Neural progenitor cell (in vitro differentiated cells): Measurements from ENCODE around the gene DIRAS1. TPM values are rescaled to one million over a fixed set of nuclear protein-coding genes. Genes with fewer than 3 reads are reported as not detected.

Experiments used
- DNase-seq: peaks from one replicate; pipeline ENCODE4 v3.0.0-alpha.2; 2016; ENCODE audit warnings: low spot score
- H2AFZ ChIP-seq: fragments of 200-600 bp; sonication (generic); replicated peaks from 2 replicates; pipeline ENCODE4 v1.6.1; 2016; ENCODE audit warnings: antibody characterized with exemption
- H3F3A ChIP-seq: fragments of 200-600 bp; sonication (generic); 2 replicates; pipeline ENCODE4 v1.6.1; 2016; ENCODE audit warnings: antibody characterized with exemption, low read depth
- H3K27ac ChIP-seq: fragments of 200-600 bp; sonication (generic); 2 replicates; pipeline ENCODE4 v1.5.1; 2016; ENCODE audit warnings: mild to moderate bottlenecking
- H3K27me3 ChIP-seq: fragments of 200-600 bp; sonication (generic); 2 replicates; pipeline ENCODE4 v1.6.1; 2016; ENCODE audit warnings: mild to moderate bottlenecking, moderate library complexity
- H3K36me3 ChIP-seq: fragments of 200-600 bp; sonication (generic); 2 replicates; pipeline ENCODE4 v1.5.1; 2016
- H3K4me1 ChIP-seq: fragments of 200-600 bp; sonication (generic); 2 replicates; pipeline ENCODE4 v1.6.1; 2016; ENCODE audit warnings: mixed run types
- H3K4me2 ChIP-seq: fragments of 200-600 bp; sonication (generic); 2 replicates; pipeline ENCODE4 v1.6.1; 2016
- H3K4me3 ChIP-seq: fragments of 200-600 bp; sonication (generic); 2 replicates; pipeline ENCODE4 v1.5.1; 2016
- H3K79me2 ChIP-seq: fragments of 200-600 bp; sonication (generic); 2 replicates; pipeline ENCODE4 v1.6.1; 2016; ENCODE audit warnings: low read depth
- H3K9ac ChIP-seq: fragments of 200-600 bp; sonication (generic); 2 replicates; pipeline ENCODE4 v1.6.1; 2016
- H3K9me3 ChIP-seq: fragments of 200-600 bp; sonication (generic); 2 replicates; pipeline ENCODE4 v1.5.1; 2016; ENCODE audit warnings: low read depth
- H4K20me1 ChIP-seq: fragments of 200-600 bp; sonication (generic); 2 replicates; pipeline ENCODE4 v1.6.1; 2016; ENCODE audit warnings: low read depth
- H3K27ac Mint-ChIP-seq: 3 replicates; pipeline ENCODE4 v1.8.0; 2021; ENCODE audit warnings: mixed read lengths
- H3K27me3 Mint-ChIP-seq: 2 replicates; pipeline ENCODE4 v1.8.0; 2022; ENCODE audit warnings: low read depth, mild to moderate bottlenecking, inconsistent platforms, moderate library complexity, mixed read lengths; ENCODE audit not compliant: insufficient read depth
- H3K36me3 Mint-ChIP-seq: 3 replicates; pipeline ENCODE4 v1.8.0; 2021; ENCODE audit warnings: mixed read lengths
- H3K4me1 Mint-ChIP-seq: 3 replicates; pipeline ENCODE4 v1.8.0; 2021; ENCODE audit warnings: mixed read lengths
- H3K4me3 Mint-ChIP-seq: 3 replicates; pipeline ENCODE4 v1.8.0; 2021; ENCODE audit warnings: mild to moderate bottlenecking, moderate library complexity, mixed read lengths
- H3K9me3 Mint-ChIP-seq: 3 replicates; pipeline ENCODE4 v1.8.0; 2020; ENCODE audit warnings: mixed read lengths
- EZH2 ChIP-seq: fragments of 200-600 bp; sonication (generic); IDR thresholded peaks from 2 replicates; pipeline ENCODE4 v1.6.1; 2017; ENCODE audit warnings: antibody characterized with exemption, mild to moderate bottlenecking, moderate library complexity
- EZH2phosphoT487 ChIP-seq: fragments of 200-600 bp; sonication (generic); IDR thresholded peaks from 2 replicates; pipeline ENCODE4 v1.6.1; 2017; ENCODE audit warnings: antibody characterized with exemption
- total RNA-seq: library from RNA; depleted of rRNA; stranded (reverse); fragments of >200 nt; gene quantifications from 2 replicates; pipeline ENCODE4 v1.2.3, GENCODE V29; 2015; ENCODE audit warnings: low replicate concordance
- TF ChIP-seq, protein P1 (sequence below): fragments of 200-600 bp; sonication (generic); IDR thresholded peaks from 2 replicates; pipeline ENCODE4 v1.5.1; 2017; ENCODE audit warnings: antibody characterized with exemption, mild to moderate bottlenecking

The DIRAS1 gene
- total RNA-seq, 1 donor from 2014 or later = 2.7 TPM

DNA sequence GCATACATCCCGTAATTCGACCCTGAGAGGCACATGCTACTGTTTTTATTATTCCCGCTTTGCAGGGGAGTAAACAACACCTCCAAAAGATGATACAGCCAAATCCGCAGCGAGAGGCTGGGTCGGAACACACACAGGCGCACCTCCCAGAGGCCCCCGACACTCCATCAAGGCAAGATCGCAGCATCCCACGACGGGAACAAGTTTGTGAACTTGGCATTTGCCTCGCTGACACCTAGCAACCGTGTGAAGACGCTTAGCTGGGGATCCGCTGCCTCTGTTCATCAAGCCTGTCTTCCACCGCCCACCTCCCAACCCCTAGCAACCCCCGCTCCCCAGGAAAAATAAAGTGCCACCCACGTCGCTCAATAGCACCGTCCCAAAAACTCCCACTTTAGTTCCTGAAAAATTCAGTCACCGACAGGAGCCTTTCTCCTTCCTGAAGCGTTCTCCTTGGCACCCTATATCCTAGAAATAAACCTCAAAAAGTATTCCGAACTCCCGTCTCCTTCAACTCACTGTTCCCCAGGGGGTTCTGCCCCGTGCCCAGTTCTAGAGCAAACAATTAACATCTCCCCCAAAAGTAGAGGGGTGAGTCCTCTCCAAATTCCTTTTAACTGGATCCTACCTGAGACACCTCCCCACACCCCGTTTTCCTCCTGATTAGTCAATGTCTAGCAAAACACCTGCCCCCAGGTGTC is 20.4 kb downstream of the DIRAS1 start:
- no peaks in the 10 kb centered on the region for H3K36me3 ChIP-seq
- no peak overlapping the region for H2AFZ ChIP-seq
- H3K4me2 ChIP-seq = peak overlapping the region; percentile 27
- H3K27me3 ChIP-seq = peaks cover 22% of the 10 kb centered on the region
- no peak overlapping the region for H3K27ac ChIP-seq
- peaks cover 13% of the 10 kb centered on the region for H3F3A ChIP-seq
- TF ChIP-seq EZH2 = no peak
- H3K27ac Mint-ChIP-seq = no peak overlapping the region
- no peaks in the 10 kb centered on the region for H3K79me2 ChIP-seq
- peaks cover 4% of the 10 kb centered on the region for H3K4me1 ChIP-seq
- H3K4me3 Mint-ChIP-seq = peak overlapping the region; percentile 92
- peaks cover 32% of the 10 kb centered on the region for H3K27me3 Mint-ChIP-seq
- no peaks in the 10 kb centered on the region for H3K9me3 ChIP-seq
- no peaks in the 10 kb centered on the region for H3K36me3 Mint-ChIP-seq
- peaks cover 17% of the 10 kb centered on the region for H3K4me1 Mint-ChIP-seq
- no peak overlapping the region for H3K9ac ChIP-seq
- peaks cover 14% of the 10 kb centered on the region for H4K20me1 ChIP-seq
- DNase-seq = no peak
- H3K4me3 ChIP-seq = peak overlapping the region; percentile 99
- no peaks in the 10 kb centered on the region for H3K9me3 Mint-ChIP-seq

DNA sequence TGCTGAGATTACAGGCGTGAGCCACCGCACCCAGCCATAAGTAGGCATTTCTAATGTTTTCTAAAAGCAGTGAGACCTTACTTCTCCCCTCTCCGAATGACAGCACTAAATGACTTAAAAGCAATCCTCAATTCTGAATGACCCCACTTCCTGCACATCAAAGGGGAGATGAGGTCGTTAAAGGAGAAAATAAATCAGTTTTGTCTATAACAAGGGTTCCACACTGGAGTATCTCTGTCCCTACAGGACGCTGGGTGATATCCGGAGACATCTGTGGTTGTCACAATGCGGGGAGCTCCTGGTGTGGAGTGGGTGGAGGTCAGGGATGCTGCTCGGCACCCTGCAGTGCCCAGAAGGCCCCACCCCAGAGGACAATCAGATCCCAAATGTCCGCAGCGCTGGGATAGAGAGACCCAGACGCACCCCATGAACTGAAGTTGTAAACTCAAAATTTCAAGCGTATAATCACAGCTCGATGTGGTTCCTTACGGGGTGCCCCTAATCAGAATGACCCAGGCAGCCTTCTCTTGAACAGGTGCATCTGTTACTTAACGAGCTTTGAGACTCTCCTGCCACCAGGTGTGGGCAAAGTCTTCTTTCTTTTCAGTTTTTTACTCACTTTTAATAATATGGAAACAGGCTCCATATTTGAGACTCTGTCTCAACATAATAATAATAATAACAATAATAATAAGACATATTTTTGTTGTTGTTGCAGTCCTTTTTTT is 21.6 kb downstream of the DIRAS1 start:
- Histone ChIP-seq H3K79me2 (no peaks in the 10 kb centered on the region), H2AFZ (no peak overlapping the region), H3K4me2 (no peak overlapping the region), H3K9me3 (no peaks in the 10 kb centered on the region), H3F3A (peaks cover 13% of the 10 kb centered on the region), H3K4me3 (no peak overlapping the region), H4K20me1 (peaks cover 14% of the 10 kb centered on the region), H3K27ac (no peak overlapping the region), H3K36me3 (no peaks in the 10 kb centered on the region), H3K4me1 (peaks cover 4% of the 10 kb centered on the region), H3K27me3 (peaks cover 22% of the 10 kb centered on the region), H3K9ac (no peak overlapping the region)
- H3K9me3 Mint-ChIP-seq = no peaks in the 10 kb centered on the region
- TF ChIP-seq EZH2 = no peak
- TF ChIP-seq EZH2phosphoT487 = no peak
- TF ChIP-seq, protein P1, sequence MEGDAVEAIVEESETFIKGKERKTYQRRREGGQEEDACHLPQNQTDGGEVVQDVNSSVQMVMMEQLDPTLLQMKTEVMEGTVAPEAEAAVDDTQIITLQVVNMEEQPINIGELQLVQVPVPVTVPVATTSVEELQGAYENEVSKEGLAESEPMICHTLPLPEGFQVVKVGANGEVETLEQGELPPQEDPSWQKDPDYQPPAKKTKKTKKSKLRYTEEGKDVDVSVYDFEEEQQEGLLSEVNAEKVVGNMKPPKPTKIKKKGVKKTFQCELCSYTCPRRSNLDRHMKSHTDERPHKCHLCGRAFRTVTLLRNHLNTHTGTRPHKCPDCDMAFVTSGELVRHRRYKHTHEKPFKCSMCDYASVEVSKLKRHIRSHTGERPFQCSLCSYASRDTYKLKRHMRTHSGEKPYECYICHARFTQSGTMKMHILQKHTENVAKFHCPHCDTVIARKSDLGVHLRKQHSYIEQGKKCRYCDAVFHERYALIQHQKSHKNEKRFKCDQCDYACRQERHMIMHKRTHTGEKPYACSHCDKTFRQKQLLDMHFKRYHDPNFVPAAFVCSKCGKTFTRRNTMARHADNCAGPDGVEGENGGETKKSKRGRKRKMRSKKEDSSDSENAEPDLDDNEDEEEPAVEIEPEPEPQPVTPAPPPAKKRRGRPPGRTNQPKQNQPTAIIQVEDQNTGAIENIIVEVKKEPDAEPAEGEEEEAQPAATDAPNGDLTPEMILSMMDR = no peak
- no peak overlapping the region for H3K27ac Mint-ChIP-seq
- DNase-seq = no peak
- H3K4me1 Mint-ChIP-seq = peaks cover 17% of the 10 kb centered on the region
- peaks cover 33% of the 10 kb centered on the region for H3K27me3 Mint-ChIP-seq
- no peaks in the 10 kb centered on the region for H3K36me3 Mint-ChIP-seq
- H3K4me3 Mint-ChIP-seq = no peak overlapping the region

DNA sequence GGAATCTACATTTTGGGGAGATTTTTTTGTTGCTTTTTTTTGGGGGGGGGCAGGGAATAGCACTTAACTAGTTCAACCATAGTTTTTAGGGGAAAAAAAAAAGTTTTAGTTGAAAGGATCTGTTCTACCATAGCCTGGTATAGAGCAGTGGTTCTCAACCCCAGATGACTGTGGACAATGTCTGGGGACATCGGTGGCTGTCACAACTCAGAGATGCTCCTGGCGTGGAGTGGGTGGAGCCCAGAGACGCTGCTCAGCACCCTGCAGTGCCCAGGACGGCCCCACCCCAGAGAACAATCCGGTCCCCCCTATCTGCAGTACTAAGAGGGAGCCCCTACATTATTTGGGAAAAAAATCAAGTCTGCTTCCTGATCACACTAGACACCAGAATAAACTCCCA is 27.0 kb downstream of the DIRAS1 start:
- no peaks in the 10 kb centered on the region for H3K36me3 Mint-ChIP-seq
- Histone ChIP-seq H3K27ac (no peak overlapping the region), H3K79me2 (no peaks in the 10 kb centered on the region), H3K36me3 (no peaks in the 10 kb centered on the region), H3F3A (no peaks in the 10 kb centered on the region), H3K4me2 (no peak overlapping the region), H3K4me1 (no peaks in the 10 kb centered on the region), H3K9ac (no peak overlapping the region), H3K27me3 (no peaks in the 10 kb centered on the region), H3K9me3 (no peaks in the 10 kb centered on the region), H3K4me3 (no peak overlapping the region), H4K20me1 (no peaks in the 10 kb centered on the region), H2AFZ (no peak overlapping the region)
- H3K27me3 Mint-ChIP-seq = peaks cover 7% of the 10 kb centered on the region
- no peak overlapping the region for H3K27ac Mint-ChIP-seq
- H3K4me1 Mint-ChIP-seq = no peaks in the 10 kb centered on the region
- no peak for DNase-seq
- TF ChIP-seq EZH2phosphoT487 = no peak
- TF ChIP-seq, protein P1 = no peak
- TF ChIP-seq EZH2 = no peak
- H3K4me3 Mint-ChIP-seq = peak overlapping the region; percentile 55
- H3K9me3 Mint-ChIP-seq = peaks cover 2% of the 10 kb centered on the region
